Measurements from ENCODE around the gene POLR3G. TPM values are rescaled to one million over a fixed set of nuclear protein-coding genes. Genes with fewer than 3 reads are reported as not detected.

The POLR3G gene
- total and polyA plus RNA-seq, 2 of the 13 experiments (the other 11 are each of a cell fraction or from before 2014, with no cell fraction given) = 1.2 to 7.3 TPM

DNA sequence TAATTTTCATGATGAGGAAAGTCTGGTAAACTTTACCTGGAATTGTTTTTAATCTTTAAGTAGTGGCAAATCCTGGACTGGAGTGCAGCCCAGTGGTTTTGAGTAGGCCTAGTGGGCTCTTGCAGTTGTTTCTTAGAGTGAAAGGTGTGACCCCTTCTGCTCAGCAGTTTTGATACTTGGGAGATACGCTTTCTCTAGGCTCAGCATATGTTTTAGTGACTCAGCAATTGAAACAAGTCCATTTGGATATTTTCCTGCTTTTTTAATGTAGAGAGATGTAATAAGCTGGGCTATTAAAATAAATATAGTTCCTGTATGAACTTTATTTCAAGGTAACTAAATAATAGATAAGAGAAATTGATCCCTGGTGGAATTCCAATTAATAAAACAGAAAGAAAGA is 6.0 kb downstream of the POLR3G start:
- Histone ChIP-seq H3K9me3 (ENCODE audit: low read length) (no peaks in the 10 kb centered on the region), H3K27me3 (ENCODE audit: control insufficient read depth in 1 of 2, insufficient read depth in 2 of 2, low read length in 2 of 2) (no peaks in the 10 kb centered on the region), H3K36me3 (replicated peaks in 1 of 2; ENCODE audit: control insufficient read depth in 1 of 2, insufficient read depth in 2 of 2, low read length in 2 of 2) (0 out of 5 replicates have a peak, but pooled peaks cover 0 to 4% of the 10 kb centered on the region in 2 experiments), H3K27ac (ENCODE audit: extremely low read length, insufficient read depth, low read length) (no peak overlapping the region), H3K9ac (ENCODE audit: insufficient read depth, low read depth, low read length) (no peak overlapping the region), H3K4me3 (replicated peaks in 1 of 3; ENCODE audit: insufficient read depth in 1 of 3, low read depth in 2 of 3, low read length in 3 of 3) (no peak overlapping the region), H4K20me1 (ENCODE audit: insufficient read depth, low read length) (no peaks in the 10 kb centered on the region), H3K4me1 (ENCODE audit: insufficient read depth, low read length) (peaks cover 20% of the 10 kb centered on the region), H3K79me2 (ENCODE audit: insufficient read depth, low read length) (no peaks in the 10 kb centered on the region), H3K4me2 (ENCODE audit: low read depth, low read length) (no peak overlapping the region), H2AFZ (ENCODE audit: low read length) (no peak overlapping the region)
- ChIA-PET POLR2A (no interaction called here), CTCF (ENCODE audit: low intra/inter-chr PET ratio, low total read pairs) (no interaction called here)
- FAIRE-seq = no peak
- in situ Hi-C loops (cut with HindIII; ENCODE audit: extremely low pct_ligation_motif_present, low pct_unique_long_range_greater_than_20kb) = no loop called here
- no peak for DNase-seq (ENCODE audit: low spot score)
- WGBS (ENCODE audit: low lambda C conversion rate) = 90% methylated on average over 1 of the region's 1 CpG
- intact Hi-C loops (cut with micrococcal nuclease; ENCODE audit: unreplicated experiment) = no loop called here
- no peak for TF ChIP-seq GPN1 (CRISPR knock-in tag; IDR thresholded peaks at IDR 0.05; ENCODE audit: borderline replicate concordance)
- no peak for TF ChIP-seq ZNF678 (CRISPR knock-in tag; IDR thresholded peaks at IDR 0.05)
- TF ChIP-seq KLF11 (CRISPR knock-in tag; IDR thresholded peaks at IDR 0.05) = no peak
- TF ChIP-seq SAFB2 (CRISPR knock-in tag; IDR thresholded peaks at IDR 0.05; ENCODE audit: borderline replicate concordance, low read depth) = no peak
- TF ChIP-seq FOXA1 (IDR thresholded peaks at IDR 0.05) = no peak
- no peak for TF ChIP-seq FOXA1 (CRISPR knock-in tag; IDR thresholded peaks at IDR 0.05)
- no peak for TF ChIP-seq ZNF205 (CRISPR knock-in tag; IDR thresholded peaks at IDR 0.05)
- no peak for TF ChIP-seq THAP9 (CRISPR knock-in tag; IDR thresholded peaks at IDR 0.05; ENCODE audit: borderline replicate concordance)
- TF ChIP-seq, protein P1, sequence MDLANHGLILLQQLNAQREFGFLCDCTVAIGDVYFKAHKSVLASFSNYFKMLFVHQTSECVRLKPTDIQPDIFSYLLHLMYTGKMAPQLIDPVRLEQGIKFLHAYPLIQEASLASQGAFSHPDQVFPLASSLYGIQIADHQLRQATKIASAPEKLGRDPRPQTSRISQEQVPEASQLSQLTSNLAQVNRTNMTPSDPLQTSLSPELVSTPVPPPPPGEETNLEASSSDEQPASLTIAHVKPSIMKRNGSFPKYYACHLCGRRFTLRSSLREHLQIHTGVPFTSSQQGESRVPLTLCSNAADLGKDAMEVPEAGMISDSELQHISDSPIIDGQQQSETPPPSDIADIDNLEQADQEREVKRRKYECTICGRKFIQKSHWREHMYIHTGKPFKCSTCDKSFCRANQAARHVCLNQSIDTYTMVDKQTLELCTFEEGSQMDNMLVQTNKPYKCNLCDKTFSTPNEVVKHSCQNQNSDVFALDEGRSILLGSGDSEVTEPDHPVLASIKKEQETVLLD (CRISPR knock-in tag; IDR thresholded peaks at IDR 0.05; ENCODE audit: low read depth) = no peak
- TF ChIP-seq SRSF4 (IDR thresholded peaks at IDR 0.05; ENCODE audit: low read depth, low read length, poor library complexity, severe bottlenecking) = no peak
- TF ChIP-seq ZNF224 (CRISPR knock-in tag; IDR thresholded peaks at IDR 0.05) = no peak
- TF ChIP-seq NR2C2 (CRISPR knock-in tag; IDR thresholded peaks at IDR 0.05; ENCODE audit: borderline replicate concordance) = no peak
- no peak for ATAC-seq
- no TSS peak for BruUV-seq (replicated peaks)

All from HepG2 (cell line).